SKM-1 (cell line): ENCODE measurements around the gene RFX3.

Experiments used
- DNase-seq: peaks from one replicate; lab custom pipeline; 2025; ENCODE audit not compliant: unreplicated experiment; lab: John Stamatoyannopoulos, UW

RFX3 gene

GRCh38 chr9:3435732-3436131 is 90.1 kb downstream of the RFX3 start:
- DNase-seq: no peak

- DNase-seq: peak; percentile 30
Observed at GRCh38 chr9:3434594-3434993, 91.2 kb downstream of the RFX3 start.

GRCh38 chr9:3433754-3434153 is 92.0 kb downstream of the RFX3 start:
- no peak for DNase-seq

- DNase-seq: no peak
Observed at GRCh38 chr9:3433066-3433465, 92.7 kb downstream of the RFX3 start.

- no peak for DNase-seq
Observed at GRCh38 chr9:3431890-3432289, 93.9 kb downstream of the RFX3 start.

- no peak for DNase-seq
Observed at GRCh38 chr9:3419893-3420292, 105.9 kb downstream of the RFX3 start.

- no peak for DNase-seq
Observed at GRCh38 chr9:3415906-3416305, 109.9 kb downstream of the RFX3 start.

GRCh38 chr9:3413984-3414383 is 111.8 kb downstream of the RFX3 start:
- DNase-seq: no peak

GRCh38 chr9:3410461-3410860 is 115.3 kb downstream of the RFX3 start:
- DNase-seq: no peak

GRCh38 chr9:3409453-3409852 is 116.3 kb downstream of the RFX3 start:
- DNase-seq: no peak

GRCh38 chr9:3403315-3403714 is 122.5 kb downstream of the RFX3 start:
- DNase-seq: no peak

GRCh38 chr9:3401221-3401954 is 124.4 kb downstream of the RFX3 start:
- DNase-seq: no peak

- DNase-seq: peak; percentile 47
Observed at GRCh38 chr9:3398232-3398648, 127.6 kb downstream of the RFX3 start.

- peak; percentile 32 for DNase-seq
Observed at GRCh38 chr9:3397766-3398165, 128.0 kb downstream of the RFX3 start.

- DNase-seq: no peak
Observed at GRCh38 chr9:3391414-3391813, 134.4 kb downstream of the RFX3 start.

- no peak for DNase-seq
Observed at GRCh38 chr9:3386753-3387152, 139.0 kb downstream of the RFX3 start.

GRCh38 chr9:3385871-3386270 is 139.9 kb downstream of the RFX3 start:
- no peak for DNase-seq

- no peak for DNase-seq
Observed at GRCh38 chr9:3371842-3372241, 154.0 kb downstream of the RFX3 start.

GRCh38 chr9:3370715-3371114 is 155.1 kb downstream of the RFX3 start:
- DNase-seq: no peak

GRCh38 chr9:3367185-3367584 is 158.6 kb downstream of the RFX3 start:
- DNase-seq: no peak

GRCh38 chr9:3361689-3362392 is 164.0 kb downstream of the RFX3 start:
- DNase-seq: no peak

GRCh38 chr9:3361116-3361515 is 164.7 kb downstream of the RFX3 start:
- DNase-seq: peak; percentile 57

- DNase-seq: no peak
Observed at GRCh38 chr9:3360245-3360644, 165.6 kb downstream of the RFX3 start.
